K562 (cell line): ENCODE results near the gene CACNA2D2. TPM values are rescaled to one million over a fixed set of nuclear protein-coding genes. Genes with fewer than 3 reads are reported as not detected.

Experiments
- ATAC-seq: fragments of 200-7000 bp; cut with Tn5 transposase; 3 replicates; pipeline ENCODE4 v1.9.1; 2020; ENCODE audit warnings: moderate library complexity
- BruUV-seq: library from RNA; stranded (reverse); fragments of 400-500 nt; replicated peaks from 2 replicates; lab custom pipeline; 2021; lab: Mats Ljungman, UMichigan
- CTCF ChIA-PET: fragments of 300-600 bp; formaldehyde crosslinking; extraction: SDS; loops from one replicate; lab custom pipeline; 2021; ENCODE audit warnings: low intra/inter-chr PET ratio; lab: Yijun Ruan, JAX
- POLR2A ChIA-PET: fragments of 300-600, 350-650 bp; sonication (Branson Sonifier 250); formaldehyde crosslinking; extraction: SDS; loops from one replicate; lab custom pipeline; 2021; ENCODE audit warnings: antibody characterized with exemption, inconsistent platforms; lab: Yijun Ruan, JAX
- DNase-seq, 4 experiments: peaks; one replicate each; pipeline versions ENCODE4 v3.0.0 to v3.0.0-alpha.2; 2011 to 2018; ENCODE audit warnings: low spot score in 3 of 4, mixed read lengths in 3 of 4; ENCODE audit errors: extremely low read depth in 1 of 4
- FAIRE-seq: peaks from 2 replicates; lab custom pipeline; 2011; peaks lifted over from hg19 to GRCh38; lab: Jason Lieb, UNC
- H2AFZ ChIP-seq: 2 replicates; pipeline ENCODE4 v1.6.0; 2011; ENCODE audit warnings: low read depth, low read length, control low read depth, inconsistent platforms
- H3K27ac ChIP-seq: fragments of 200-600 bp; 3 replicates; pipeline ENCODE4 v1.8.0; 2011; ENCODE audit warnings: low read depth, mild to moderate bottlenecking, control low read depth, inconsistent platforms, low read length, moderate library complexity, mixed read lengths; ENCODE audit errors: extremely low read depth
- H3K27me3 ChIP-seq, 2 experiments: fragments of 300-600 bp in 1 of 2; 2 replicates in 1 of 2; 3 replicates in 1 of 2; pipeline versions ENCODE4 v1.6.0 to v1.8.0; 2011; ENCODE audit warnings: inconsistent platforms in 2 of 2, low read length in 2 of 2, mild to moderate bottlenecking in 1 of 2, mixed read lengths in 1 of 2, moderate library complexity in 1 of 2; ENCODE audit not compliant: control insufficient read depth in 2 of 2, insufficient read depth in 2 of 2
- H3K36me3 ChIP-seq: fragments of 300-600 bp; 3 replicates; pipeline ENCODE4 v1.8.0; 2011; ENCODE audit warnings: mild to moderate bottlenecking, low read length, inconsistent platforms; ENCODE audit not compliant: control insufficient read depth, insufficient read depth
- H3K4me1 ChIP-seq, 2 experiments: fragments of 200-600 bp in 1 of 2; replicated peaks in 1 of 2; 2 replicates in 1 of 2; 3 replicates in 1 of 2; pipeline versions ENCODE4 v1.5.1 to v1.8.0; 2011; ENCODE audit warnings: inconsistent platforms in 2 of 2, low read length in 2 of 2, mild to moderate bottlenecking in 1 of 2, mixed read lengths in 1 of 2, moderate library complexity in 1 of 2; ENCODE audit not compliant: control insufficient read depth in 2 of 2, insufficient read depth in 2 of 2
- H3K4me2 ChIP-seq: 2 replicates; pipeline ENCODE4 v1.6.1; 2011; ENCODE audit warnings: low read length, control low read depth, inconsistent platforms, mixed read lengths; ENCODE audit not compliant: insufficient read depth
- H3K4me3 ChIP-seq: fragments of 200-600 bp; sonication (generic), shearing (Covaris generic); 2 replicates; pipeline ENCODE4 v1.5.1; 2016; ENCODE audit warnings: control low read depth, inconsistent platforms
- H3K79me2 ChIP-seq: fragments of 200-600 bp; 3 replicates; pipeline ENCODE4 v1.8.0; 2011; ENCODE audit warnings: low read length, inconsistent platforms; ENCODE audit not compliant: control insufficient read depth, insufficient read depth
- H3K9ac ChIP-seq, 2 experiments: 2 replicates each; pipeline versions ENCODE4 v1.6.0 to v1.6.1; 2011; ENCODE audit warnings: low read depth in 2 of 2, low read length in 2 of 2, control low read depth in 1 of 2, inconsistent platforms in 1 of 2, mild to moderate bottlenecking in 1 of 2, mixed read lengths in 1 of 2; ENCODE audit not compliant: insufficient read depth in 1 of 2
- H3K9me1 ChIP-seq: one replicate; pipeline ENCODE4 v1.6.0; 2011; ENCODE audit warnings: inconsistent platforms, mild to moderate bottlenecking, low read length, moderate library complexity; ENCODE audit not compliant: control insufficient read depth, insufficient read depth
- H3K9me3 ChIP-seq: replicated peaks from 2 replicates; pipeline ENCODE4 v1.5.1; 2011; ENCODE audit warnings: low read depth, low read length, inconsistent platforms; ENCODE audit not compliant: control insufficient read depth, insufficient read depth
- H4K20me1 ChIP-seq: replicated peaks from 2 replicates; pipeline ENCODE4 v1.6.1; 2011; ENCODE audit warnings: low read length, inconsistent platforms, mixed read lengths; ENCODE audit not compliant: control insufficient read depth, insufficient read depth
- FOXK2 ChIP-seq, 2 experiments: fragments of 450-650 bp; IDR thresholded peaks in 1 of 2; conservative IDR thresholded peaks in 1 of 2; 2 replicates each; pipeline ENCODE4 v1.6.1; 2016; ENCODE audit warnings: low read depth in 2 of 2, mild to moderate bottlenecking in 1 of 2
- HDAC3 ChIP-seq: fragments of 450-650 bp; IDR thresholded peaks from 2 replicates; pipeline ENCODE4 v1.6.1; 2018; ENCODE audit warnings: borderline replicate concordance, mild to moderate bottlenecking, moderate library complexity; ENCODE audit not compliant: partially characterized antibody
- MYNN ChIP-seq, 2 experiments: sonication (generic); formaldehyde crosslinking in 1 of 2; IDR thresholded peaks; 2 replicates each; pipeline versions ENCODE4 v1.5.0 to v1.6.1; 2016 to 2020; ENCODE audit warnings: antibody characterized with exemption in 1 of 2, missing genetic modification reagents in 1 of 2
- NFE2 ChIP-seq: IDR thresholded peaks from 2 replicates; pipeline ENCODE4 v1.6.1; 2014; ENCODE audit warnings: antibody characterized with exemption, low read depth
- ZC3H11A ChIP-seq: IDR thresholded peaks from 2 replicates; pipeline ENCODE4 v1.6.1; 2012; ENCODE audit warnings: low read depth, low read length, improper control_type of control experiment
- ZNF23 ChIP-seq: fragments of 250-450 bp; sonication (Bioruptor Pico); IDR thresholded peaks from 2 replicates; pipeline ENCODE4 v1.4.0; 2020; ENCODE audit warnings: mild to moderate bottlenecking
- WGBS: fragments of 100-300 bp; shearing (Covaris generic); methylation state at CpG from one replicate; pipeline ENCODE4 v1.1.6; 2016; ENCODE audit warnings: low coverage, mixed read lengths; ENCODE audit not compliant: insufficient coverage; ENCODE audit errors: missing lambda C conversion rate; 5-methylcytosine and 5-hydroxymethylcytosine counted together
- in situ Hi-C: fragments of 300-500 bp; cut with MboI; formaldehyde crosslinking; loops from 4 replicates; pipeline ENCODE4 v1.15.0; 2018; ENCODE audit warnings: inconsistent platforms, mixed read lengths
- intact Hi-C: fragments of 100-400 bp; cut with micrococcal nuclease; formaldehyde crosslinking; loops from 2 replicates; pipeline ENCODE4 v1.14.2; 2022
- polyA plus RNA-seq, 8 experiments: library from polyadenylated mRNA; depleted of rRNA in 4 of 8; stranded (reverse) in 5 of 8; unstranded in 3 of 8; fragments of >200 nt; fragmentation: Nextera tagmentation in 2 of 8; fragmentation: Illumina TruSeq in 1 of 8; extraction: Ambion mirVana in 2 of 8; extraction: Trizol in 1 of 8; gene quantifications; 2 replicates each; pipeline versions ENCODE4 v1.2.1 to v1.2.3, GENCODE V29; 2011 to 2014; ENCODE audit warnings: inconsistent platforms in 1 of 8, missing spikeins in 1 of 8
- total RNA-seq, 7 experiments: library from RNA; depleted of rRNA in 6 of 7; stranded (reverse); fragments of >200 nt in 6 of 7; fragmentation: Illumina TruSeq in 2 of 7; extraction: Trizol in 2 of 7; gene quantifications; 2 replicates each; pipeline versions ENCODE4 v1.2.1 to v1.2.3, GENCODE V29; 2011 to 2021; ENCODE audit warnings: low replicate concordance in 1 of 7
- TF ChIP-seq, protein P1 (sequence below): sonication (generic); formaldehyde crosslinking; IDR thresholded peaks from 2 replicates; pipeline ENCODE4 v1.8.0; 2022; ENCODE audit warnings: missing genetic modification reagents, mild to moderate bottlenecking, borderline replicate concordance
- TF ChIP-seq, protein P2 (sequence below): sonication (generic); formaldehyde crosslinking; IDR thresholded peaks from 2 replicates; pipeline ENCODE4 v1.8.0; 2022; ENCODE audit warnings: mild to moderate bottlenecking, missing genetic modification reagents

The CACNA2D2 gene
- total and polyA plus RNA-seq, 9 of the 15 experiments (the other 6 are each of a cell fraction or from before 2014, with no cell fraction given): 0.11 to 0.58 (median 0.36) TPM; not detected in 2

DNA sequence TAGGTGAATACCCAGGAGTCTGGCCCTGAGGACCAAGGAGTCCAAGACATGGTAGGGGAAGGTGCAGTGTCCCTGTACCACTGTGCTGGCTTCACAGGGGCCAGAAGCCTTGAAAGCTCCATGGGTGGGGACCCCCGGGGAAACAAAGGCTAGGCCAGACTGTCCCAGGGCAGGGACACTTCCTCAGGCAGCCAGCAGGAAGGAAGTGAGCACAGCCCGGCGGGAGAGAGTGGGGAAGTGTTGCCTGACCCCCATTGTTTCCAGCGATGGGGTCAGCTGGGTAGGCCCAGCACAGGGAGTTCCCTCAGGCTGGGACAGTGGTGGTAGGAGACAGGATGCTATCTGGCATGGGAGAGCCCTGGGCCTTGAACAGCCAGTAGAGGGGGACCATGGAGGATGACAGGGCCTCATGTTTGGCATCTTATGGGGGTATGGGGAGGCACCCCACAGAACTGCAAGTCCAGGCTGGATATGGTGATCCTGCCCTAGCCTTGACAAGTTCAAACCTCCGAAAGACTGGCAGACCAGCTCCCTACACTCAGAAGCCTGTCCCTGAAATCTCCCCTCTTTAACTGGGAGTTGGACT lies 179.7 kb downstream of the CACNA2D2 start (continued):
- TF ChIP-seq, protein P1, sequence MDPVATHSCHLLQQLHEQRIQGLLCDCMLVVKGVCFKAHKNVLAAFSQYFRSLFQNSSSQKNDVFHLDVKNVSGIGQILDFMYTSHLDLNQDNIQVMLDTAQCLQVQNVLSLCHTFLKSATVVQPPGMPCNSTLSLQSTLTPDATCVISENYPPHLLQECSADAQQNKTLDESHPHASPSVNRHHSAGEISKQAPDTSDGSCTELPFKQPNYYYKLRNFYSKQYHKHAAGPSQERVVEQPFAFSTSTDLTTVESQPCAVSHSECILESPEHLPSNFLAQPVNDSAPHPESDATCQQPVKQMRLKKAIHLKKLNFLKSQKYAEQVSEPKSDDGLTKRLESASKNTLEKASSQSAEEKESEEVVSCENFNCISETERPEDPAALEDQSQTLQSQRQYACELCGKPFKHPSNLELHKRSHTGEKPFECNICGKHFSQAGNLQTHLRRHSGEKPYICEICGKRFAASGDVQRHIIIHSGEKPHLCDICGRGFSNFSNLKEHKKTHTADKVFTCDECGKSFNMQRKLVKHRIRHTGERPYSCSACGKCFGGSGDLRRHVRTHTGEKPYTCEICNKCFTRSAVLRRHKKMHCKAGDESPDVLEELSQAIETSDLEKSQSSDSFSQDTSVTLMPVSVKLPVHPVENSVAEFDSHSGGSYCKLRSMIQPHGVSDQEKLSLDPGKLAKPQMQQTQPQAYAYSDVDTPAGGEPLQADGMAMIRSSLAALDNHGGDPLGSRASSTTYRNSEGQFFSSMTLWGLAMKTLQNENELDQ (CRISPR knock-in tag): no peak
- no peak for TF ChIP-seq ZC3H11A
- TF ChIP-seq HDAC3: no peak

DNA sequence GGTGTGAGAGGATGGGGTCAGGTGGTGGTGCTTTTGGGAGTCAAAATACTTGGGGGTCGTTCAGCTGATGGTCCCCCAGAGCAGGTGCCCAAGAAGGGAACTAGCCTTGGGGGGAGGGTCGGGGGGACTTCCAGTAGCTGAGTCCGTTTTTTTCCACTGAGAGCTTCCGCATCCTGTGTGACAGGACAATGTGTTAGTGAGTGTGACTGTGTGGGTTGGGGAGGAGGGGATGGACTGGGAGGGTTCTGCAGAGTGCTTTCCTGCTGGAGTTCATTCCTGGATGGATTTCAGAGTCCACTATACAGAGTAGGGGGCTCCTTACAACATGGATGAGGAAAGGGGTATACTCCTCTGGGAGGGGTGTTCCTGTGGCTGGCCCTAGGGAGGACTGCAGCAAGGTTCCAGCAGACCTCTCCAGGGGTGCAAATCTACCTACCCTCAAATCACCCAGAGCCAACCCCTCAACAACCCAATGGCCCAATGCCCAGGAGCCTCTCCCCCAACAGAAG lies 180.3 kb downstream of the CACNA2D2 start:
- in situ Hi-C loops: no loop called here
- no peaks in the 10 kb centered on the region for H3K9me1 ChIP-seq
- H3K9me3 ChIP-seq: no peaks in the 10 kb centered on the region
- DNase-seq: no peak
- no peak overlapping the region for H3K4me2 ChIP-seq
- H2AFZ ChIP-seq: no peak overlapping the region
- CTCF ChIA-PET: interaction anchor here (2.1 kb wide), 1 partner anchor 96 kb away, joined by 6 read pairs; no protein-coding TSS in a partner anchor
- H3K9ac ChIP-seq: peak overlapping the region in 1 of 2 experiments; percentile 55; a peak in 2 of 4 replicates
- no peaks in the 10 kb centered on the region for H4K20me1 ChIP-seq
- no peaks in the 10 kb centered on the region for H3K27me3 ChIP-seq
- TF ChIP-seq ZNF23: no peak
- TF ChIP-seq, protein P2, sequence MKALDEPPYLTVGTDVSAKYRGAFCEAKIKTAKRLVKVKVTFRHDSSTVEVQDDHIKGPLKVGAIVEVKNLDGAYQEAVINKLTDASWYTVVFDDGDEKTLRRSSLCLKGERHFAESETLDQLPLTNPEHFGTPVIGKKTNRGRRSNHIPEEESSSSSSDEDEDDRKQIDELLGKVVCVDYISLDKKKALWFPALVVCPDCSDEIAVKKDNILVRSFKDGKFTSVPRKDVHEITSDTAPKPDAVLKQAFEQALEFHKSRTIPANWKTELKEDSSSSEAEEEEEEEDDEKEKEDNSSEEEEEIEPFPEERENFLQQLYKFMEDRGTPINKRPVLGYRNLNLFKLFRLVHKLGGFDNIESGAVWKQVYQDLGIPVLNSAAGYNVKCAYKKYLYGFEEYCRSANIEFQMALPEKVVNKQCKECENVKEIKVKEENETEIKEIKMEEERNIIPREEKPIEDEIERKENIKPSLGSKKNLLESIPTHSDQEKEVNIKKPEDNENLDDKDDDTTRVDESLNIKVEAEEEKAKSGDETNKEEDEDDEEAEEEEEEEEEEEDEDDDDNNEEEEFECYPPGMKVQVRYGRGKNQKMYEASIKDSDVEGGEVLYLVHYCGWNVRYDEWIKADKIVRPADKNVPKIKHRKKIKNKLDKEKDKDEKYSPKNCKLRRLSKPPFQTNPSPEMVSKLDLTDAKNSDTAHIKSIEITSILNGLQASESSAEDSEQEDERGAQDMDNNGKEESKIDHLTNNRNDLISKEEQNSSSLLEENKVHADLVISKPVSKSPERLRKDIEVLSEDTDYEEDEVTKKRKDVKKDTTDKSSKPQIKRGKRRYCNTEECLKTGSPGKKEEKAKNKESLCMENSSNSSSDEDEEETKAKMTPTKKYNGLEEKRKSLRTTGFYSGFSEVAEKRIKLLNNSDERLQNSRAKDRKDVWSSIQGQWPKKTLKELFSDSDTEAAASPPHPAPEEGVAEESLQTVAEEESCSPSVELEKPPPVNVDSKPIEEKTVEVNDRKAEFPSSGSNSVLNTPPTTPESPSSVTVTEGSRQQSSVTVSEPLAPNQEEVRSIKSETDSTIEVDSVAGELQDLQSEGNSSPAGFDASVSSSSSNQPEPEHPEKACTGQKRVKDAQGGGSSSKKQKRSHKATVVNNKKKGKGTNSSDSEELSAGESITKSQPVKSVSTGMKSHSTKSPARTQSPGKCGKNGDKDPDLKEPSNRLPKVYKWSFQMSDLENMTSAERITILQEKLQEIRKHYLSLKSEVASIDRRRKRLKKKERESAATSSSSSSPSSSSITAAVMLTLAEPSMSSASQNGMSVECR (CRISPR knock-in tag): no peak
- no peak for TF ChIP-seq FOXK2 (conservative IDR thresholded peaks at IDR 0.05 in 1 of 2, IDR thresholded peaks at IDR 0.05 in 1 of 2; ENCODE audit: low read depth in 2 of 2)
- TF ChIP-seq NFE2: no peak
- no peak for TF ChIP-seq MYNN (IDR thresholded peaks at IDR 0.05)
- TF ChIP-seq MYNN (CRISPR knock-in tag; IDR thresholded peaks at IDR 0.05): no peak
- TF ChIP-seq, all 486 proteins: peak for 0
- FAIRE-seq: no peak
- no TSS peak for BruUV-seq
- no peak overlapping the region for H3K27ac ChIP-seq
- H3K4me1 ChIP-seq: peaks cover 25 to 66% of the 10 kb centered on the region in 2 experiments; a peak in 4 of 5 replicates
- 60% methylated on average over 2 of the region's 4 CpGs for WGBS
- H3K4me3 ChIP-seq: no peak overlapping the region
- peaks cover 36% of the 10 kb centered on the region for H3K79me2 ChIP-seq
- H3K36me3 ChIP-seq: peaks cover 41% of the 10 kb centered on the region; the same call in 2 of the 3 replicates
- intact Hi-C loops: no loop called here
- POLR2A ChIA-PET: interaction anchor here (1.2 kb wide), 1 partner anchor 14 kb away, joined by 4 read pairs; no protein-coding TSS in a partner anchor
- no peak for ATAC-seq
